C1 segment of cervical spinal cord (tissue), 14 donors: ENCODE measurements around the gene FTSJ1.
"Not testable (repeated sequence)": the region's sequence is repeated elsewhere in the genome, so short reads cannot be mapped to it uniquely, and the experiment has no call there.

Experiments used
- DNase-seq, 14 donors: peaks; one replicate each; lab custom pipeline; 2025; lab: John Stamatoyannopoulos, UW

Gene FTSJ1

DNA sequence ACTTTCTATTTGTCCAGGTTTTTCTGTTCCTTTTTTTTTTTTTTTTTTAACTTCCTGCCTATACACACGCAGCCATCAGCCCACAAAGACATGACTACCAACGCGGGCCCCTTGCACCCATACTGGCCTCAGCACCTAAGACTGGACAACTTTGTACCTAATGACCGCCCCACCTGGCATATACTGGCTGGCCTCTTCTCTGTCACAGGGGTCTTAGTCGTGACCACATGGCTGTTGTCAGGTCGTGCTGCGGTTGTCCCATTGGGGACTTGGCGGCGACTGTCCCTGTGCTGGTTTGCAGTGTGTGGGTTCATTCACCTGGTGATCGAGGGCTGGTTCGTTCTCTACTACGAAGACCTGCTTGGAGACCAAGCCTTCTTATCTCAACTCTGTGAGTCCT lies 47.7 kb downstream of the FTSJ1 start:
- DNase-seq: no peak

DNA sequence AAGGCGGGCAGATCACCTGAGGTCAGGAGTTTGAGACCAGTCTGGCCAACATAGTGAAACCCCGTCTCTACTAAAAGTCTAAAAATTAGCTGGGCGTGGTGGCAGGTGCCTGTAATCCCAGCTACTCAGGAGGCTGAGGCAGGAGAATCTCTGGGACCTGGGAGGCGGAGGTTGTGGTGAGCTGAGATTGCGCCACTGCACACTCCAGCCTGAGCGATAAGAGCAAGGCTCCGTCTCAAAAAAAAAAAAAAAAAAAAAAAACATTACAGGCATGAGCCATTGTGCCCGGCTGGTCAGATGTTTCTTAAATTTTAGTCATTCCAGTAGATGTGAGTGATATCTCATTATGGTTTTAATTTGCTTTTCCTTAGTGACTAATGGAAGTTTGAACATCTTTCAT lies 49.9 kb downstream of the FTSJ1 start:
- not testable (repeated sequence) for DNase-seq

DNA sequence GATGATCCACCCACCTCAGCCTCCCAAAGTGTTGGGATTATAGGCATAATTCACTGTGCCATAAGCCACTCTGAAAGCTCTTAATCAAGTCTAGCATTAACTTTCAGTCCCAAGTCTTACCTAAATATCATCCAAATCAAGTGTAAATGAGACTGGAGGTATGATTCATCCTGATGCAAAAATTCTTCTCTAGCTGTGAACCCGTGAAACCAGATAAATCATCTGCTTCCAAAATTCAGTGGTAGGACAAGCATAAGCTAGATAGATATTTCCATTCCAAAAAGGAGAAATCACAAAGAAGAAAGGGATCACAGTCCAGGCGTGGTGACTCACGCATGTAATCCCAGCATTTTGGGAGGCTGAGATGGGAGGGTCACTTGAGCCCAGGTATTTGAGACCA lies 54.7 kb downstream of the FTSJ1 start:
- DNase-seq: no peak

DNA sequence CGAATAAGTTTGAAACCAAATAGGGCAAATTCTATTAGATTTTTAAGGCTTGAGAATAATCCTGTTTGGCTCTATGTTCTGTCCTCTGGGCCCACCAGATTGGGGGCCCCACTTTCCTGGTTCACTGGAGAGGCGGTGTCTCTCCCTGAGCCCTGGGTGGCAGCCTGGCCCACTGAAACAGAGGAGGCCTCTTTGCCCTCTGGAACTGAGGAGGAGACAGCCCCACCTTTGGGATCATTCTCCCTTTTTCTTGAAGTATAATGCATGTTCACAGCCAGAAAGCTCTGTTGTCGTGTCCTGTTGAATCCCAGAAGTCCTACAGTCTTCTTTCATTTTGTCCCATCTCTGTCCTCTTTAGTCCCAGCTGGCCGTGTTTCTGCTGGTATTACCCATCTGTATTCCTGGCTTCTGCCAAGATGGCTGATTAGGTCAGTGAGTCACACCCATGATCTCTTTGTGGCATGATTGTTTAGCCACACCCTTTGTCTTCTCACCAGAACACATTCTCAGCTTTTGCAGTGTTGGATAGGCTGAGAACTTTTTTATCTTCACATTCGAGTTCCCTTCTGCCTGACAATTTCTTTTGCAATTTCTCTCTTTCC lies 55.5 kb downstream of the FTSJ1 start:
- DNase-seq: no peak

DNA sequence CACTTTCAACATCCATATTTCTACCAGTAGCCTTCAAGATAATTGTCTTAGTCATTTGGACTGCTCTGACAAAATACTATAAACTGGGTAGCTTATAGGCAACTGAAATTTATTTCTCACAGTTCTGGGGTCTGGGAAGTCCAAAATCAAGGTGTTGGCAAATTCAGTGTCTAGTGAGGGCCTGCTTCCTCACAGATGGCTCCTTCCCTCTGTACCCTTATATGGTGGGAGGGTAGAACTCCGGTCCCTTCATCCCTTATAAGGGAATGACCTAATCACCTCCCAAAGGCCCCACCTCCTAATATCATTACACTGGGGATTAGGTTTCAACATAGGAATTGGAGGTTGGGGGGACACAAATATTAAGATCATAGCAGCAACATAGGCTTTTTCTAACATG lies 56.2 kb downstream of the FTSJ1 start:
- no peak for DNase-seq

DNA sequence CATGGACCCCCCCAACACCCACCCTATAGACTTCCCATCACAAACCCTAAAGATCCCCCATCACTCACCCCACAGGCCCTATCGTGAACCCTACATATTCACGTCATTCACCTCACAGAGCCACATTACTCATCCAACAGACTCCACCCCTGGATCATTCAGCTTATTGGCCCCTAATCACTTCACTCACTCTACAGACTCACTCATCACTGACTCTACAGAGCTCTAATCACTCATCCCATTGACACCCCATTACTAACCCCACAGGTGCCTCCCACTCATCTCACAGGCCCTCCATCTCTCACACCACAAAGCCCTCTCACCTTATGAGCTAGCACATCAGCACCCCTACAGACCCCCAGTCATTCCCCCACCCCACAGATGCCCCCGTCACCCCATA lies 57.2 kb downstream of the FTSJ1 start:
- no peak for DNase-seq
